Measurements from ENCODE around the gene PLD4.

PLD4 gene

GRCh38 chr14:104975481-104976197 lies 51.0 kb downstream of the PLD4 start:
- TF ChIP-seq ZNF565 (CRISPR knock-in tag; conservative IDR thresholded peaks at IDR 0.05; ENCODE audit: low read depth) (no peak), CSDC2 (CRISPR knock-in tag; IDR thresholded peaks at IDR 0.05) (no peak), SNAI2 (CRISPR knock-in tag; IDR thresholded peaks at IDR 0.05) (no peak), ZNF8 (CRISPR knock-in tag; IDR thresholded peaks at IDR 0.05) (no peak)
- TF ChIP-seq, protein P1, sequence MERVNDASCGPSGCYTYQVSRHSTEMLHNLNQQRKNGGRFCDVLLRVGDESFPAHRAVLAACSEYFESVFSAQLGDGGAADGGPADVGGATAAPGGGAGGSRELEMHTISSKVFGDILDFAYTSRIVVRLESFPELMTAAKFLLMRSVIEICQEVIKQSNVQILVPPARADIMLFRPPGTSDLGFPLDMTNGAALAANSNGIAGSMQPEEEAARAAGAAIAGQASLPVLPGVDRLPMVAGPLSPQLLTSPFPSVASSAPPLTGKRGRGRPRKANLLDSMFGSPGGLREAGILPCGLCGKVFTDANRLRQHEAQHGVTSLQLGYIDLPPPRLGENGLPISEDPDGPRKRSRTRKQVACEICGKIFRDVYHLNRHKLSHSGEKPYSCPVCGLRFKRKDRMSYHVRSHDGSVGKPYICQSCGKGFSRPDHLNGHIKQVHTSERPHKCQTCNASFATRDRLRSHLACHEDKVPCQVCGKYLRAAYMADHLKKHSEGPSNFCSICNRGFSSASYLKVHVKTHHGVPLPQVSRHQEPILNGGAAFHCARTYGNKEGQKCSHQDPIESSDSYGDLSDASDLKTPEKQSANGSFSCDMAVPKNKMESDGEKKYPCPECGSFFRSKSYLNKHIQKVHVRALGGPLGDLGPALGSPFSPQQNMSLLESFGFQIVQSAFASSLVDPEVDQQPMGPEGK (CRISPR knock-in tag; IDR thresholded peaks at IDR 0.05; ENCODE audit: borderline replicate concordance), result no peak
- ATAC-seq, result no peak

- ATAC-seq, result peak; percentile 54
- TF ChIP-seq SNAI2 (CRISPR knock-in tag; IDR thresholded peaks at IDR 0.05), result no peak
Measured at GRCh38 chr14:104976198-104977007, 51.7 kb downstream of the PLD4 start.

- TF ChIP-seq ISL1 (CRISPR knock-in tag; IDR thresholded peaks at IDR 0.05) (no peak), RARB (CRISPR knock-in tag; IDR thresholded peaks at IDR 0.05) (no peak)
- ATAC-seq, result no peak
Measured at GRCh38 chr14:104977008-104977680, 52.5 kb downstream of the PLD4 start.

- TF ChIP-seq ZFP30 (CRISPR knock-in tag; IDR thresholded peaks at IDR 0.05) (no peak), BACH2 (CRISPR knock-in tag; IDR thresholded peaks at IDR 0.05; ENCODE audit: borderline replicate concordance) (no peak), PPARA (CRISPR knock-in tag; IDR thresholded peaks at IDR 0.05; ENCODE audit: borderline replicate concordance) (no peak), OSR1 (CRISPR knock-in tag; IDR thresholded peaks at IDR 0.05) (no peak), RARB (CRISPR knock-in tag; IDR thresholded peaks at IDR 0.05) (no peak), CSDC2 (CRISPR knock-in tag; IDR thresholded peaks at IDR 0.05) (no peak), ZFP3 (CRISPR knock-in tag; IDR thresholded peaks at IDR 0.05) (no peak), POU6F1 (CRISPR knock-in tag; IDR thresholded peaks at IDR 0.05; ENCODE audit: borderline replicate concordance, low read depth) (no peak), CSRNP3 (CRISPR knock-in tag; IDR thresholded peaks at IDR 0.05) (no peak), GLIS3 (CRISPR knock-in tag; IDR thresholded peaks at IDR 0.05) (no peak), ISL1 (CRISPR knock-in tag; IDR thresholded peaks at IDR 0.05) (no peak), ZC3H10 (CRISPR knock-in tag; IDR thresholded peaks at IDR 0.05) (no peak), TCF4 (CRISPR knock-in tag; IDR thresholded peaks at IDR 0.05; ENCODE audit: borderline replicate concordance) (no peak), ARNTL (CRISPR knock-in tag; IDR thresholded peaks at IDR 0.05; ENCODE audit: borderline replicate concordance, low read depth) (no peak), SNAI2 (CRISPR knock-in tag; IDR thresholded peaks at IDR 0.05) (no peak), TOX (CRISPR knock-in tag; IDR thresholded peaks at IDR 0.05; ENCODE audit: borderline replicate concordance) (no peak), ESRRG (CRISPR knock-in tag; IDR thresholded peaks at IDR 0.05) (no peak), ZNF565 (CRISPR knock-in tag; conservative IDR thresholded peaks at IDR 0.05; ENCODE audit: low read depth) (no peak), ZNF8 (CRISPR knock-in tag; IDR thresholded peaks at IDR 0.05) (no peak)
- TF ChIP-seq, protein P2, sequence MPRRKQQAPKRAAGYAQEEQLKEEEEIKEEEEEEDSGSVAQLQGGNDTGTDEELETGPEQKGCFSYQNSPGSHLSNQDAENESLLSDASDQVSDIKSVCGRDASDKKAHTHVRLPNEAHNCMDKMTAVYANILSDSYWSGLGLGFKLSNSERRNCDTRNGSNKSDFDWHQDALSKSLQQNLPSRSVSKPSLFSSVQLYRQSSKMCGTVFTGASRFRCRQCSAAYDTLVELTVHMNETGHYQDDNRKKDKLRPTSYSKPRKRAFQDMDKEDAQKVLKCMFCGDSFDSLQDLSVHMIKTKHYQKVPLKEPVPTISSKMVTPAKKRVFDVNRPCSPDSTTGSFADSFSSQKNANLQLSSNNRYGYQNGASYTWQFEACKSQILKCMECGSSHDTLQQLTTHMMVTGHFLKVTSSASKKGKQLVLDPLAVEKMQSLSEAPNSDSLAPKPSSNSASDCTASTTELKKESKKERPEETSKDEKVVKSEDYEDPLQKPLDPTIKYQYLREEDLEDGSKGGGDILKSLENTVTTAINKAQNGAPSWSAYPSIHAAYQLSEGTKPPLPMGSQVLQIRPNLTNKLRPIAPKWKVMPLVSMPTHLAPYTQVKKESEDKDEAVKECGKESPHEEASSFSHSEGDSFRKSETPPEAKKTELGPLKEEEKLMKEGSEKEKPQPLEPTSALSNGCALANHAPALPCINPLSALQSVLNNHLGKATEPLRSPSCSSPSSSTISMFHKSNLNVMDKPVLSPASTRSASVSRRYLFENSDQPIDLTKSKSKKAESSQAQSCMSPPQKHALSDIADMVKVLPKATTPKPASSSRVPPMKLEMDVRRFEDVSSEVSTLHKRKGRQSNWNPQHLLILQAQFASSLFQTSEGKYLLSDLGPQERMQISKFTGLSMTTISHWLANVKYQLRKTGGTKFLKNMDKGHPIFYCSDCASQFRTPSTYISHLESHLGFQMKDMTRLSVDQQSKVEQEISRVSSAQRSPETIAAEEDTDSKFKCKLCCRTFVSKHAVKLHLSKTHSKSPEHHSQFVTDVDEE (CRISPR knock-in tag; IDR thresholded peaks at IDR 0.05), result no peak
- ATAC-seq, result peak; percentile 70
Measured at GRCh38 chr14:104977681-104978653, 53.3 kb downstream of the PLD4 start, which contains the start of gene AHNAK2. AHNAK2 (minus strand) TSS chr14:104978374; CDS start chr14:104978237, 137 bp downstream.
